Measurements from ENCODE around the gene EXOC3L2. TPM values are rescaled to one million over a fixed set of nuclear protein-coding genes. Genes with fewer than 3 reads are reported as not detected.

The EXOC3L2 gene
- total and polyA plus RNA-seq, 10 of the 15 experiments (the other 5 are each of a cell fraction or from before 2014, with no cell fraction given) = not detected

DNA sequence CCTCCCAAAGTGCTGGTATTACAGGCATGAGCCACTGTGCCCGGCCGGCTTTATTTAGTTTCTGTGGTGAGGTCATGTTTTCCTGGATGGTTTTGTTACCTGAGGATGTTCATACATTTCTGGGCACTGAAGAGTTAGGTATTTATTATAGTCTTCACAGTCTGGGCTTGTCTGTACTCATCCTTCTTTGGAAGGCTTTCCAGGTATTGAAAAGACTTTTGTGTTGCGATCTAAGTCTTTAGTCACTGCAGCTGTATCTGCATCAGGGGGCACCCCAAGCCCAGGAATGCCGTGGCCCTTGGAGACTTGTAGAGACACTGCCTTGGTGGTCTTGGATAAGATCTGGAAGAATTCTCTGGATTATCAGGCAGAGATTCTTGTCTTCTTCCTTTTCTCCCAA is 53.8 kb downstream of the EXOC3L2 start:
- no peak overlapping the region for H3K27ac ChIP-seq (ENCODE audit: control insufficient read depth, insufficient read depth)
- H3K27me3 ChIP-seq (replicated peaks in 1 of 2; ENCODE audit: control insufficient read depth in 2 of 2, insufficient read depth in 2 of 2, low read length in 1 of 2) = no peaks in the 10 kb centered on the region
- no peak overlapping the region for H3K4me2 ChIP-seq (ENCODE audit: control insufficient read depth, insufficient read depth)
- no peaks in the 10 kb centered on the region for H3K79me2 ChIP-seq (ENCODE audit: control insufficient read depth, insufficient read depth, low read length)
- no peak for DNase-seq (ENCODE audit: low read depth, low spot score)
- ChIA-PET CTCF (no interaction called here), POLR2A (no interaction called here), SMC1A (ENCODE audit: uncharacterized antibody, unreplicated experiment) (no interaction called here), RAD21 (ENCODE audit: unreplicated experiment) (interaction anchor here (0.6 kb wide), 1 partner anchor 400 kb away, joined by 3 read pairs; no protein-coding TSS in a partner anchor)
- H4K20me1 ChIP-seq (ENCODE audit: control insufficient read depth, insufficient read depth) = no peaks in the 10 kb centered on the region
- H3K9ac ChIP-seq (ENCODE audit: control insufficient read depth, insufficient read depth, low read length) = no peak overlapping the region
- 83% methylated on average over 4 of the region's 4 CpGs for WGBS (ENCODE audit: insufficient coverage, insufficient replicate concordance, low lambda C conversion rate, missing lambda C conversion rate)
- TF ChIP-seq MXI1 (IDR thresholded peaks at IDR 0.05; ENCODE audit: low read depth, low read length) (no peak), ATF7 (IDR thresholded peaks at IDR 0.05; ENCODE audit: low read depth) (no peak), NR2F1 (conservative IDR thresholded peaks at IDR 0.05) (no peak), CBX3 (IDR thresholded peaks at IDR 0.05; ENCODE audit: borderline replicate concordance, low read depth) (no peak), GATAD2B (conservative IDR thresholded peaks at IDR 0.05; ENCODE audit: low read depth) (no peak)
- ATAC-seq = no peak
- no peak for FAIRE-seq
- peaks cover 3% of the 10 kb centered on the region; the same call in 1 of the 2 replicates for H3K4me1 ChIP-seq (ENCODE audit: control insufficient read depth, insufficient read depth, low read length)
- intact Hi-C loops (cut with micrococcal nuclease; ENCODE audit: unreplicated experiment) = no loop called here
- in situ Hi-C loops (cut with MboI) = no loop called here
- no peak overlapping the region for H2AFZ ChIP-seq (ENCODE audit: control insufficient read depth, low read depth, low read length)
- H3K4me3 ChIP-seq = no peak overlapping the region
- BruUV-seq (replicated peaks) = no TSS peak
- no peaks in the 10 kb centered on the region for H3K9me3 ChIP-seq (replicated peaks; ENCODE audit: control insufficient read depth, insufficient read depth, low read length)
- no peaks in the 10 kb centered on the region for H3K36me3 ChIP-seq (ENCODE audit: control insufficient read depth in 2 of 2, insufficient read depth in 2 of 2, low read length in 1 of 2)

GRCh38 chr19:45189971-45190370 is 55.2 kb downstream of the EXOC3L2 start:
- H4K20me1 ChIP-seq (ENCODE audit: control insufficient read depth, insufficient read depth) = no peaks in the 10 kb centered on the region
- H3K4me3 ChIP-seq = no peak overlapping the region
- no peaks in the 10 kb centered on the region for H3K79me2 ChIP-seq (ENCODE audit: control insufficient read depth, insufficient read depth, low read length)
- intact Hi-C loops (cut with micrococcal nuclease; ENCODE audit: unreplicated experiment) (loop anchor here (5.0 to 10.0 kb wide), 2 partner anchors 147 to 175 kb away; no protein-coding TSS in a partner anchor), in situ Hi-C loops (cut with MboI) (no loop called here)
- RAD21 ChIA-PET (ENCODE audit: unreplicated experiment) = no interaction called here
- POLR2A ChIA-PET = no interaction called here
- no TSS peak for BruUV-seq (replicated peaks)
- H3K4me1 ChIP-seq (ENCODE audit: control insufficient read depth, insufficient read depth, low read length) = peaks cover 3% of the 10 kb centered on the region; the same call in 1 of the 2 replicates
- no peaks in the 10 kb centered on the region for H3K9me3 ChIP-seq (replicated peaks; ENCODE audit: control insufficient read depth, insufficient read depth, low read length)
- H3K9ac ChIP-seq (ENCODE audit: control insufficient read depth, insufficient read depth, low read length) = no peak overlapping the region
- no peak overlapping the region for H3K27ac ChIP-seq (ENCODE audit: control insufficient read depth, insufficient read depth)
- H3K27me3 ChIP-seq (replicated peaks in 1 of 2; ENCODE audit: control insufficient read depth in 2 of 2, insufficient read depth in 2 of 2, low read length in 1 of 2) = no peaks in the 10 kb centered on the region
- SMC1A ChIA-PET (ENCODE audit: uncharacterized antibody, unreplicated experiment) = no interaction called here
- ATAC-seq = no peak
- H2AFZ ChIP-seq (ENCODE audit: control insufficient read depth, low read depth, low read length) = no peak overlapping the region
- 8% methylated on average over 1 of the region's 1 CpG for WGBS (ENCODE audit: insufficient coverage, insufficient replicate concordance, low lambda C conversion rate, missing lambda C conversion rate)
- CTCF ChIA-PET = interaction anchor here (1.2 kb wide), 1 partner anchor 281 kb away, joined by 4 read pairs; no protein-coding TSS in a partner anchor
- no peak for FAIRE-seq
- DNase-seq (ENCODE audit: low read depth, low spot score) = no peak
- no peaks in the 10 kb centered on the region for H3K36me3 ChIP-seq (ENCODE audit: control insufficient read depth in 2 of 2, insufficient read depth in 2 of 2, low read length in 1 of 2)
- H3K4me2 ChIP-seq (ENCODE audit: control insufficient read depth, insufficient read depth) = no peak overlapping the region
- TF ChIP-seq JUND (IDR thresholded peaks at IDR 0.05; ENCODE audit: low read depth, low read length) = no peak
- TF ChIP-seq SIX5 (IDR thresholded peaks at IDR 0.05; ENCODE audit: low read depth, low read length, severe bottlenecking) = no peak
- no peak for TF ChIP-seq BRCA1 (IDR thresholded peaks at IDR 0.05; ENCODE audit: low read depth, low read length)
- no peak for TF ChIP-seq NR2C1 (IDR thresholded peaks at IDR 0.05)
- TF ChIP-seq MAX (IDR thresholded peaks at IDR 0.05; ENCODE audit: low read depth, low read length) = no peak
- TF ChIP-seq, protein P1, sequence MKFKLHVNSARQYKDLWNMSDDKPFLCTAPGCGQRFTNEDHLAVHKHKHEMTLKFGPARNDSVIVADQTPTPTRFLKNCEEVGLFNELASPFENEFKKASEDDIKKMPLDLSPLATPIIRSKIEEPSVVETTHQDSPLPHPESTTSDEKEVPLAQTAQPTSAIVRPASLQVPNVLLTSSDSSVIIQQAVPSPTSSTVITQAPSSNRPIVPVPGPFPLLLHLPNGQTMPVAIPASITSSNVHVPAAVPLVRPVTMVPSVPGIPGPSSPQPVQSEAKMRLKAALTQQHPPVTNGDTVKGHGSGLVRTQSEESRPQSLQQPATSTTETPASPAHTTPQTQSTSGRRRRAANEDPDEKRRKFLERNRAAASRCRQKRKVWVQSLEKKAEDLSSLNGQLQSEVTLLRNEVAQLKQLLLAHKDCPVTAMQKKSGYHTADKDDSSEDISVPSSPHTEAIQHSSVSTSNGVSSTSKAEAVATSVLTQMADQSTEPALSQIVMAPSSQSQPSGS (IDR thresholded peaks at IDR 0.05; ENCODE audit: low read length) = no peak
- TF ChIP-seq CUX1 (IDR thresholded peaks at IDR 0.05; ENCODE audit: insufficient replicate concordance, low read depth, low read length) = no peak

All from GM12878 (cell line).